GM18498 (cell line): Measurements from ENCODE around the gene NOTUM.
A peak's percentile ranks its signal among the peaks of the same experiment; 100 is the strongest.

ENCODE experiments used
- ATAC-seq: cut with Tn5 transposase; IDR thresholded peaks from one replicate; pipeline ENCODE4 v1.9.1; 2021; ENCODE audit warnings: mild to moderate bottlenecking, moderate library complexity; ENCODE audit not compliant: unreplicated experiment

The NOTUM gene

DNA sequence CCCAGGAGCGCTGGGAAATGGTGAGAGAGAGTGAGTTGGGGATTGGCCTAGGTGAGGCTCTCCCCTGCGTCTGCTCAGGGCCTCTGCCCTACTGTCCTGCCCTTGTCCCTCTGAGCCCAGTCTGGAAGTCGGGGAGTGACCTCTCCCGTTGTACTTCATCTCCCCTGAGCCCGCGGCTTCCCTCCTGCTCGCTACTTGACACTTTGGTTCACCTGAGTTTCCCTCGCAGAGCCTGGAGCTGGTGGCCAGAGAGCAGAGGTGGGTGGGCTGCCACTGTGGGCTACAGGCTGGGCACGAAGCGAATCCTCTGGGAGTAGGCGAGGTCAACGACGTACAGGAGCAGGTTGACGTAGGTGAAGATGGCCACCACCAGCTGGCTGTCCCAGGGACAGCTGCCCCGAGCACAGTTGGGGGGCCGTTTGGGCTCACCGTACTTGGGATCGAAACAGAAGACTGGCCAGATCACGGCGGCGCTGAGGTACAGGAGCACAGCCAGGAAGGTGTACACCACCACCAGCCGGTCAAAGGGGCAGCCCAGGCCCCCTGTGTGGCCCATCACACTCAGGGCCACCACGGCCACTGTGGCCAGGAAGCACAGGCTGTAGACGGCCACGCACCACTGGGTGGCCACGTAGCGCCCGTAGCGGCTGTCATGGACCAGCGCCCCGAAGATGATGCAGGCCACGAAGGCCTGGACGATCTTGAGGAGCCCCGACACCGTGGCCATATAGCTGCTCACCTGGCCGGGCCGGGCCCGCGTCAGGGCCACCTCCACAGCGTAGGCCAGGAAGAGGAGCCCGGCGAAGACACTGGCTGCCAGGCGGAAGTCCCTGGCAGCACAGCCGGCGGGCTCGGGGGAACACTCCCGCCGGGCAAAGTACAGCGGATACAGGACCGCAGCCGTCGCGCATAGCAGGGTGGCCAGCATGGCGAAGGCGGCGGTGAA, 20.2 kb downstream of the NOTUM start:
- no peak for ATAC-seq

DNA sequence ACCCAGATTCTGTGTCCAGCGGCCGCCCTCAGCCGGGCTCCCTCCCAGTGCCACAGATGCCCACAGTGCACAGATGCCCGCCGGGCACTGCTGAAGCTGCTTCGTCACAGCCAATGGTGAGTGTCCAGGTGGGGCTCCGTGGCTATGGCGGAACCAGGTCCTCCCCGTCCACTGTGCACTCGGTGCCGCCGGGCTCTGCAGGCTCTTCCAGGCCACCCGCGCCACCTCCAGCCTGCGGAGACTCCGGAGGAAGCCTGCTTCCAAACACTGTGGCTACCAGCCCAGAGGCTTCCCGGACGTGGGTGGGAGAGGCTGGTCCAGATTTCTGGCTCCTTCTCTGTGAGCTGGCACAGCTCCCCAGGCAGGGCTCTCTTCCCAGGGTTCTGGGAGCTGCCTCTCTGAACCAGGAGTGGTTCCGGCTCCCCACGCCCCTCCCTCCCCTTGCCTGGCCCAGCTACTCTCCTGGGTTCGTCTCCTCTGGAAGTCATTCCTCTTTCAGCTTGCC, 21.1 kb downstream of the NOTUM start:
- ATAC-seq, result no peak

DNA sequence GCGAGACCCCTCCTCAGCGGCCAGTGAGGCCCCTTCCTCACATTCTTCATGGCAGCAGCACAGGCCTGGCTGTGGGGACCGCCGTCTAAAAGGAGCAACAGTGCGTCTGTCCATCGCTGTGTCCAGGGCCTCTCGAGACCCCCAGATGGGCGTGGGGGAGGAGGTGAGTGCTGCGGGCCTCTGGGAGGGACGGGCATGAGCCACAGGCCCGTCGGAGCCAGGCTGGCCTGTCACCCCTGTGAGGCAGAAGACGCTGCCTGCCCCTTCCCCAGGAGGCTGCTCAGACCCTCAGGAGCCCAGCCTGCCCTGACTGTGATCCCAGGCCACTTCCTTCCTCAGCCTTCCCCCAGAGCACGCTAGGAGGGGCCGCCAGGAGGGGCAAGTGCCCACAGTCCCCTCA, 21.8 kb downstream of the NOTUM start:
- no peak for ATAC-seq

GRCh38 chr17:81935709-81936084, 25.3 kb downstream of the NOTUM start:
- no peak for ATAC-seq

GRCh38 chr17:81934850-81935708, 25.9 kb downstream of the NOTUM start:
- ATAC-seq, result no peak

- ATAC-seq, result no peak
Observed at GRCh38 chr17:81934098-81934757, 26.8 kb downstream of the NOTUM start.

- ATAC-seq, result no peak
Observed at GRCh38 chr17:81933178-81933699, 27.7 kb downstream of the NOTUM start.

GRCh38 chr17:81932333-81932983, 28.5 kb downstream of the NOTUM start:
- ATAC-seq, result no peak

GRCh38 chr17:81931557-81932332, 29.2 kb downstream of the NOTUM start:
- no peak for ATAC-seq

DNA sequence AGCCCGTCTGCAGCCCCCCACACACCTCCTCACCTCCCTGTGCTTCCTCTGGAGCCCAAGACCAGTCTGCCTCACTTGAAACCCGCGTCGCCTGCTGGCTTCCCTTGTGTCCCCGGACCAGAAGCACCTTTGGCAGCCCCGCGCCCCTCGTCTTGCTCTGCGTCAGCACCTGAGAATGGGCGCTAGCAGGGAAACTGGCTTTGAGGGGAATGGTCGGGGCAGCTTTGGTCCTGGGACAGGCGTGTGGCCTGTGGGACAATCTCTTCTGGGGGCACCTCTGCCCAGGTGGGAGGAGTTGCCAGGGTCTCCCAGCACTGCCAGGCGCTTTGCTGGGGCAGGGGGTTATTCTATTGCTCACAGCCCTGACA, 29.8 kb downstream of the NOTUM start:
- ATAC-seq, result no peak

GRCh38 chr17:81930142-81931125, 30.6 kb downstream of the NOTUM start:
- no peak for ATAC-seq

GRCh38 chr17:81929253-81930141, 31.5 kb downstream of the NOTUM start:
- ATAC-seq, result no peak

- no peak for ATAC-seq
Observed at GRCh38 chr17:81928544-81929252, 32.3 kb downstream of the NOTUM start.

GRCh38 chr17:81927653-81928543, 33.1 kb downstream of the NOTUM start, which contains the start of gene MAFG:
TSS of gene MAFG (minus strand) at chr17:81927735. CDS start at chr17:81923185, 4,550 bp downstream.
- ATAC-seq, result peak; percentile 67

DNA sequence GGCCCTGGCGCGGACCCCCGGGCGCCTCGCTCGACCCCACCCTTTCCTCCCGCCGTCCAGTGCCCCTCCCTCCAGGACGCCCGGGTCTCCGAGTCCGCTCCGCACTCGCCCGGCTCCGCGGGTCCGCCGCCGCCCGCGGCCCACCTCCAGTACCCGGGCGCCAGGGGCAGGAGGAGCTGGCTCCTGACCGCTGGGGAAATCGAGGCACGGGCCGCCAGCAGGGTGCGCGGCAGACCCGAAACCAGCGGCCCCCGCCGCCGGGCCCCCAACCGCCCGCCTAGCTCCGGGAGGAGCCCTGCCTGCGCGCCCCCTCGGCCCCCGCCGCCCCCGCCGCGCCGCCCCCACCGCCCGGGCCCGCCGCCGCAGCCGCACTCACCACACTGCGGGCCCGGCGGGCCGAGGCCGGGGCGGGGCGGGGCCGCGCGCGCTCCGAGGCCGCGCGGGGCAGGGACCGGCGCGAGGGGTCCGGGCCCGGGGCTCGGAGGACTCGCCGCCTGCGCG, 33.8 kb downstream of the NOTUM start:
- ATAC-seq, result peak; percentile 14
